ENCODE measurements around the gene CMSS1.

The CMSS1 gene

DNA sequence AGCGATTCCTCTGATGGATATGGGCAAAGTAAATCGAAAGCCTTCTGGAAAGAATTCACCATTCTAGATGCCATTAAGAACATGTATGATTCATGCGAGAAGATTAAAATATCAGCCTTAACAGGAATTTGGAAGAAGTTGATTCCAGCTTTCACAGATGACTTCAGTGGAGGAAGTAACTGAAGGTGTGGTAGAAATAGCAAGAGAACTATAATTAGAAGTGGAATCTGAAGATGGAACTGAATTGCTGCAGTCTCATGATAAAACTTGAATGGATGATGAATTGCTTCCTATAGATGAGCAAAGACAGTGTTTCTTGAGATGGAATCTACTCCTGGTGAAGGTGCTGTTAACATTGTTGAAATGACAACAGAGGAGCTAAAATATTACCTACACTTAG lies 413.0 kb downstream of the CMSS1 start:
- Histone ChIP-seq H3K79me2 (ENCODE audit: insufficient read depth, low read length) (no peaks in the 10 kb centered on the region), H3F3A (ENCODE audit: low read depth) (no peaks in the 10 kb centered on the region), H3K4me1 (ENCODE audit: insufficient read depth, low read length, poor library complexity, severe bottlenecking) (no peaks in the 10 kb centered on the region), H3K27me3 (ENCODE audit: insufficient read depth, low read length, poor library complexity, severe bottlenecking) (no peaks in the 10 kb centered on the region), H4K20me1 (ENCODE audit: insufficient read depth, low read length, poor library complexity, severe bottlenecking) (no peaks in the 10 kb centered on the region), H2AFZ (ENCODE audit: low read length) (no peak overlapping the region), H3K9me3 (ENCODE audit: insufficient read depth, low read depth, low read length) (no peaks in the 10 kb centered on the region), H3K9ac (ENCODE audit: low read depth, low read length, poor library complexity, severe bottlenecking) (no peak overlapping the region), H3K4me3 (ENCODE audit: low read length, poor library complexity, severe bottlenecking) (no peak overlapping the region), H3K9me2 (replicated peaks; ENCODE audit: low read depth, low read length) (no peaks in the 10 kb centered on the region), H3K4me2 (ENCODE audit: low read depth, low read length, poor library complexity, severe bottlenecking) (no peak overlapping the region), H3K36me3 (ENCODE audit: insufficient read depth, low read length) (no peaks in the 10 kb centered on the region)
- no peak for TF ChIP-seq EZH2phosphoT487 (IDR thresholded peaks at IDR 0.05; ENCODE audit: borderline replicate concordance)
- TF ChIP-seq, protein P1, sequence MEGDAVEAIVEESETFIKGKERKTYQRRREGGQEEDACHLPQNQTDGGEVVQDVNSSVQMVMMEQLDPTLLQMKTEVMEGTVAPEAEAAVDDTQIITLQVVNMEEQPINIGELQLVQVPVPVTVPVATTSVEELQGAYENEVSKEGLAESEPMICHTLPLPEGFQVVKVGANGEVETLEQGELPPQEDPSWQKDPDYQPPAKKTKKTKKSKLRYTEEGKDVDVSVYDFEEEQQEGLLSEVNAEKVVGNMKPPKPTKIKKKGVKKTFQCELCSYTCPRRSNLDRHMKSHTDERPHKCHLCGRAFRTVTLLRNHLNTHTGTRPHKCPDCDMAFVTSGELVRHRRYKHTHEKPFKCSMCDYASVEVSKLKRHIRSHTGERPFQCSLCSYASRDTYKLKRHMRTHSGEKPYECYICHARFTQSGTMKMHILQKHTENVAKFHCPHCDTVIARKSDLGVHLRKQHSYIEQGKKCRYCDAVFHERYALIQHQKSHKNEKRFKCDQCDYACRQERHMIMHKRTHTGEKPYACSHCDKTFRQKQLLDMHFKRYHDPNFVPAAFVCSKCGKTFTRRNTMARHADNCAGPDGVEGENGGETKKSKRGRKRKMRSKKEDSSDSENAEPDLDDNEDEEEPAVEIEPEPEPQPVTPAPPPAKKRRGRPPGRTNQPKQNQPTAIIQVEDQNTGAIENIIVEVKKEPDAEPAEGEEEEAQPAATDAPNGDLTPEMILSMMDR (conservative IDR thresholded peaks at IDR 0.05; ENCODE audit: low read length), result no peak

Measured in Loucy (cell line).